ENCODE data around the gene RGS6.

- TF ChIP-seq CTCF (IDR thresholded peaks at IDR 0.05; ENCODE audit: low read length) (no peak), EZH2 (IDR thresholded peaks at IDR 0.05; ENCODE audit: borderline replicate concordance, low read length) (no peak)
Measured at GRCh38 chr14:72165229-72165698, 233.0 kb downstream of the RGS6 start.

All from OCI-LY1 (cell line).